AG04449 (cell line): ENCODE measurements around the gene NSUN2.
A peak's percentile ranks its signal among the peaks of the same experiment; 100 is the strongest.

ENCODE experiments used
- CTCF ChIA-PET: fragments of 350-600 bp; formaldehyde crosslinking; extraction: SDS; loops from one replicate; lab custom pipeline; 2021; ENCODE audit warnings: antibody characterized with exemption; lab: Yijun Ruan, JAX
- POLR2A ChIA-PET: fragments of 400-600, 350-600 bp; formaldehyde crosslinking; extraction: SDS; loops from one replicate; lab custom pipeline; 2020; ENCODE audit warnings: antibody characterized with exemption, inconsistent platforms; lab: Yijun Ruan, JAX
- DNase-seq: peaks from one replicate; pipeline ENCODE4 v3.0.0-alpha.2; 2010; ENCODE audit warnings: low read depth, low spot score
- H3K4me3 ChIP-seq: 2 replicates; pipeline ENCODE4 v1.5.1; 2011; ENCODE audit warnings: low read depth, mild to moderate bottlenecking, control low read depth, low read length
- CTCF ChIP-seq: IDR thresholded peaks from one replicate; pipeline ENCODE4 v1.5.1; 2011; ENCODE audit warnings: mild to moderate bottlenecking, moderate library complexity, low read length, control low read depth, inconsistent platforms; ENCODE audit not compliant: insufficient read depth; ENCODE audit errors: missing control alignments

The NSUN2 gene

GRCh38 chr5:6637590-6637989 lies 4.7 kb upstream of the NSUN2 start:
- POLR2A ChIA-PET = no interaction called here
- no peak for DNase-seq
- no peak for TF ChIP-seq CTCF
- CTCF ChIA-PET = no interaction called here
- H3K4me3 ChIP-seq = no peak overlapping the region

- no peak overlapping the region for H3K4me3 ChIP-seq
- DNase-seq = no peak
- ChIA-PET CTCF (no interaction called here), POLR2A (no interaction called here)
- TF ChIP-seq CTCF = no peak
Measured at GRCh38 chr5:6637022-6637421, 4.2 kb upstream of the NSUN2 start.

- CTCF ChIA-PET = interaction anchor here (0.8 to 10.0 kb wide), 2 partner anchors 81 to 109 kb away, joined by 3 to 81 read pairs; no protein-coding TSS in a partner anchor
- DNase-seq = no peak
- TF ChIP-seq CTCF = no peak
- H3K4me3 ChIP-seq = no peak overlapping the region
- POLR2A ChIA-PET = interaction anchor here (0.6 kb wide), 1 partner anchor 13 kb away, joined by 3 read pairs; no protein-coding TSS in a partner anchor
Measured at GRCh38 chr5:6636293-6636692, 3.4 kb upstream of the NSUN2 start.

GRCh38 chr5:6634788-6635430 lies 2.1 kb upstream of the NSUN2 start:
- POLR2A ChIA-PET = no interaction called here
- no peak overlapping the region; the same call in none of the 2 replicates for H3K4me3 ChIP-seq
- DNase-seq = no peak
- TF ChIP-seq CTCF = no peak
- CTCF ChIA-PET = interaction anchor here (1.2 to 10.0 kb wide), 2 partner anchors 77 to 110 kb away, joined by 4 to 81 read pairs; no protein-coding TSS in a partner anchor

- TF ChIP-seq CTCF = no peak
- no peak for DNase-seq
- ChIA-PET POLR2A (no interaction called here), CTCF (interaction anchor here (10.0 kb wide), 1 partner anchor 111 kb away, joined by 81 read pairs; no protein-coding TSS in a partner anchor)
- peak overlapping the region; percentile 67 for H3K4me3 ChIP-seq
Measured at GRCh38 chr5:6634306-6634705, 1.5 kb upstream of the NSUN2 start.

- ChIA-PET POLR2A (interaction anchor here (1.1 to 2.0 kb wide), 3 partner anchors 79 to 111 kb away, joined by 3 to 14 read pairs (median 5); partner anchors contain the start of gene TENT4A), CTCF (interaction anchor here (1.1 to 10.0 kb wide), 7 partner anchors 25 to 126 kb away, joined by 3 to 81 read pairs (median 3); no protein-coding TSS in a partner anchor)
- no peak for DNase-seq
Measured at GRCh38 chr5:6633469-6634245, 813 bp upstream of the NSUN2 start.

More at GRCh38 chr5:6633469-6634245, 813 bp upstream of the NSUN2 start:
- no peak for TF ChIP-seq CTCF
- peak overlapping the region; percentile 67 for H3K4me3 ChIP-seq
